GM19452 (cell line): ENCODE results near the gene RILP.

ENCODE experiments used
- ATAC-seq: cut with Tn5 transposase; IDR thresholded peaks from one replicate; pipeline ENCODE4 v1.9.1; 2021; ENCODE audit not compliant: unreplicated experiment

RILP gene

GRCh38 chr17:1604831-1605528 is 44.7 kb downstream of the RILP start:
- no peak for ATAC-seq

DNA sequence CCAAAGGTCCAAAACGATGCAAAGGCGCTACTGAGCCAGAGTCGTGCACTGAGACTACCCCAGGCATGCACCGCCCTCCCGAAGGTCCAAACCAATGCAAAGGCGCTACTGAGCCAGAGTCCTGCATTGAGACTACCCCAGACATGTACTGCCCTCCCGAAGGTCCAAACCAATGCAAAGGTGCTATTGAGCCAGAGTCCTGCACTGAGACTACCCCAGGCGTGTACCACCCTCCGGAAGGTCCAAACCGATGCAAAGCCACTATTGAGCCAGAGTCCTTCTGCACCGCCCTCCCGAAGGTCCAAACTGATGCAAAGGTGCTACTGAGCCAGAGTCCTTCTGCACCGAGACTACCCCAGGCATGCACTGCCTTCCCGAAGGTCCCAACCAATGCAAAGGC is 48.1 kb downstream of the RILP start:
- ATAC-seq, result no peak

DNA sequence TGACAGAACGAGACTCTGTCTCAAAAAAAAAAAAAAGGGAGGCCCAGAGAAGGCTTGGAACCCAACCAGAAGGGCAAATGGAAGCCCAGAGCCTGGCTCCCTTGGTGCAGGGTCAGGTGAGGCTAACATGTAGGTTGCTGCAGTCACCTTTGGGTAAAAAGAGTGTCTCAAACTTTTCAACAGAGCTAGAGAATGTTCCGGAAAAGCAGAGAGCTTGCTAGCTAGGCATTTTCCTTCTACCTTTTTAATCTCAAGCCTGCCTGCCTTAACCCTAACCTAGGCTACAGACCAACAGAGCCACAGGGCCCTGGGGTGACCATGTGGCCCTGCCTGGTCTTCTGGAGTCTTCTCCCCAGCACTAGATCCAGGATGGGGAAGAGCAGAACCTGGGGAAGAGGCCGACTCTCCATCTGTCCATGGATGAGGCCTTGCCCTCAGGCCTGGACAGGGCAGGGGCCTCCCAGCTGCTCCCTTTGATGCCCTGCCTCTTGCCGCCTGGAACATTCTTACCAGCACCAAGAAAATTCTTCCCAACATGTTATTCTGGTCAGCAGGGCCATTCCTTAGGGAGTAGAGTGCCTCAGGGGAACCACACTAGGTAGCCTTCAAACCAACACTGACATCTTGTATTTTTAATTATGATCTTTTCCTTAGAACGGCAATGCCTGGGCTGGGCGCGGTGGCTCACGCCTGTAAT is 51.1 kb downstream of the RILP start:
- no peak for ATAC-seq

DNA sequence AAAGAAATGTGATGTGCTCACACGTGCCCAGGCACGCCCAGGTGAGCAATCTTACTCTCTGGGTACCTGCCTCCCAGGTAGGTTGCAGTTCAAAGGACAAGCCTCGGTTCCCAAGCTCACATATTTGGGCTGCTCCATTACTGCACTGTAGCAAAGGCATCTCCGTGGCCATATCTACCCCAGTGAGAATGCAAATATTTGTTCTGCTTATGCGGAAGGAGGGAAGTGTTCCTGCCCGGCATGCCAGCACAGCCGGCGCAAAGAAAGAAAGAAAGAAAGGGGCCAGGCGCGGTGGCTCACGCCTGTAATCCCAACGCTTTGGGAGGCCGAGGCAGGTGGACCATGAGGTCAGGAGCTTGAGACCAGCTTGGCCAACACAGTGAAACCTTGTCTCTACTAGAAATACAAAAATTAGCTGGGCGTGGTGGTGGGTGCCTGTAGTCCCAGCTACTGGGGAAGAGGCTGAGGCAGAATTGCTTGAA is 51.8 kb downstream of the RILP start:
- ATAC-seq, result no peak
